T-helper 1 cell treated with Interleukin-12 subunit alpha and Interleukin-12 subunit beta and Interleukin-4 antibody, amounts not matched to agents 30 ng/mL and 1 ng/mL, for 36 hours (primary cell): ENCODE measurements around the gene RRP1B. TPM values are rescaled to one million over a fixed set of nuclear protein-coding genes. Genes with fewer than 3 reads are reported as not detected.
"Not testable (repeated sequence)": the region's sequence is repeated elsewhere in the genome, so short reads cannot be mapped to it uniquely, and the experiment has no call there.

Source experiments
- intact Hi-C: fragments of 100-400 bp; cut with micrococcal nuclease; formaldehyde crosslinking; loops from one replicate; pipeline ENCODE4 v1.15.1; 2024
- total RNA-seq: library from RNA; stranded (reverse); gene quantifications from 2 replicates; pipeline ENCODE4 v1.2.3, GENCODE V29; 2022

Gene RRP1B
- total RNA-seq: 45.6 and 47.6 TPM in 2 replicates

- intact Hi-C loops: loop anchor here (1.0 to 2.0 kb wide), 3 partner anchors 15 to 780 kb away; partner anchors contain the start of genes PDXK and WDR4
Measured at GRCh38 chr21:43659136-43660000, at the start of gene RRP1B, which contains the start of gene HSF2BP. Gene RRP1B (plus strand): TSS chr21:43659560. CDS start chr21:43659665, 105 bp downstream. Gene HSF2BP (minus strand): TSS chr21:43659488. CDS start chr21:43658096, 1,392 bp downstream.

- intact Hi-C loops: no loop called here
Measured at GRCh38 chr21:43611598-43612369, 47.6 kb upstream of the RRP1B start.

GRCh38 chr21:43613755-43614638 lies 45.4 kb upstream of the RRP1B start:
- intact Hi-C loops: loop anchor here (1.0 kb wide), 1 partner anchor 32 kb away; no protein-coding TSS in a partner anchor

- intact Hi-C loops: no loop called here
Measured at GRCh38 chr21:43614839-43615238, 44.5 kb upstream of the RRP1B start.

GRCh38 chr21:43616861-43617260 lies 42.5 kb upstream of the RRP1B start:
- intact Hi-C loops: not testable (repeated sequence)

- intact Hi-C loops: no loop called here
Measured at GRCh38 chr21:43618940-43619339, 40.4 kb upstream of the RRP1B start.

- intact Hi-C loops: no loop called here
Measured at GRCh38 chr21:43619344-43619743, 40.0 kb upstream of the RRP1B start.

GRCh38 chr21:43619856-43620255 lies 39.5 kb upstream of the RRP1B start:
- intact Hi-C loops: no loop called here

- intact Hi-C loops: no loop called here
Measured at GRCh38 chr21:43622796-43623195, 36.6 kb upstream of the RRP1B start.

- intact Hi-C loops: no loop called here
Measured at GRCh38 chr21:43623588-43623987, 35.8 kb upstream of the RRP1B start.

GRCh38 chr21:43624339-43624738 lies 35.0 kb upstream of the RRP1B start:
- intact Hi-C loops: no loop called here

- intact Hi-C loops: no loop called here
Measured at GRCh38 chr21:43626390-43626789, 33.0 kb upstream of the RRP1B start.

GRCh38 chr21:43627527-43627926 lies 31.8 kb upstream of the RRP1B start:
- intact Hi-C loops: no loop called here

GRCh38 chr21:43631411-43632107 lies 27.8 kb upstream of the RRP1B start:
- intact Hi-C loops: no loop called here

GRCh38 chr21:43632373-43632905 lies 26.9 kb upstream of the RRP1B start:
- intact Hi-C loops: no loop called here

- intact Hi-C loops: no loop called here
Measured at GRCh38 chr21:43634618-43635017, 24.7 kb upstream of the RRP1B start.

- intact Hi-C loops: no loop called here
Measured at GRCh38 chr21:43635436-43635835, 23.9 kb upstream of the RRP1B start.

GRCh38 chr21:43637530-43638158 lies 21.7 kb upstream of the RRP1B start:
- intact Hi-C loops: no loop called here

- intact Hi-C loops: loop anchor here (10.0 kb wide), 1 partner anchor 665 kb away; the partner anchor contains the start of gene PKNOX1
Measured at GRCh38 chr21:43639470-43640353, 19.6 kb upstream of the RRP1B start.
